GM12872 (cell line): ENCODE data around the gene COQ2.

Source experiments
- CTCF ChIP-seq: IDR thresholded peaks from 3 replicates; pipeline ENCODE4 v1.5.1; 2011; ENCODE audit warnings: low read depth, mild to moderate bottlenecking, low read length, moderate library complexity; ENCODE audit not compliant: insufficient read depth

COQ2 gene

GRCh38 chr4:83237591-83237990 is 47.0 kb downstream of the COQ2 start:
- no peak for TF ChIP-seq CTCF

- no peak for TF ChIP-seq CTCF
Measured at GRCh38 chr4:83234902-83235644, 49.5 kb downstream of the COQ2 start.

GRCh38 chr4:83232082-83232481 is 52.5 kb downstream of the COQ2 start:
- no peak for TF ChIP-seq CTCF

GRCh38 chr4:83231620-83232076 is 53.0 kb downstream of the COQ2 start:
- no peak for TF ChIP-seq CTCF

- TF ChIP-seq CTCF = no peak
Measured at GRCh38 chr4:83230928-83231327, 53.7 kb downstream of the COQ2 start.

- no peak for TF ChIP-seq CTCF
Measured at GRCh38 chr4:83229791-83230190, 54.8 kb downstream of the COQ2 start.

GRCh38 chr4:83228231-83228630 is 56.4 kb downstream of the COQ2 start:
- no peak for TF ChIP-seq CTCF
